MM.1S (cell line): ENCODE results near the gene TUBGCP3.

Experiments used
- DNase-seq: peaks from one replicate; pipeline ENCODE4 v3.0.0-alpha.2; 2015
- H2AFZ ChIP-seq: fragments of 300-600 bp; sonication (generic); 2 replicates; pipeline ENCODE4 v1.6.0; 2016; ENCODE audit warnings: antibody characterized with exemption, low read length
- H3F3A ChIP-seq: fragments of 300-600 bp; sonication (generic); 2 replicates; pipeline ENCODE4 v1.6.1; 2016; ENCODE audit warnings: mild to moderate bottlenecking, antibody characterized with exemption, low read length, moderate library complexity, mixed read lengths; ENCODE audit not compliant: insufficient read depth
- H3K27ac ChIP-seq: fragments of 300-600 bp; sonication (generic); 2 replicates; pipeline ENCODE4 v1.5.1; 2016; ENCODE audit warnings: mild to moderate bottlenecking, low read length
- H3K27me3 ChIP-seq: fragments of 300-600 bp; sonication (generic); replicated peaks from 2 replicates; pipeline ENCODE4 v1.6.0; 2016; ENCODE audit warnings: low read length; ENCODE audit not compliant: insufficient read depth
- H3K36me3 ChIP-seq: fragments of 300-600 bp; sonication (generic); replicated peaks from 2 replicates; pipeline ENCODE4 v1.6.1; 2016; ENCODE audit warnings: mild to moderate bottlenecking, low read length, mixed read lengths; ENCODE audit not compliant: insufficient read depth
- H3K4me1 ChIP-seq: fragments of 300-600 bp; sonication (generic); 2 replicates; pipeline ENCODE4 v1.6.1; 2016; ENCODE audit warnings: low read length, mixed read lengths
- H3K4me2 ChIP-seq: fragments of 300-600 bp; sonication (generic); 2 replicates; pipeline ENCODE4 v1.6.0; 2016; ENCODE audit warnings: low read depth, low read length
- H3K4me3 ChIP-seq: fragments of 300-600 bp; sonication (generic); 2 replicates; pipeline ENCODE4 v1.5.1; 2016; ENCODE audit warnings: low read length, mixed read lengths
- H3K79me2 ChIP-seq: fragments of 300-600 bp; sonication (generic); 2 replicates; pipeline ENCODE4 v1.6.1; 2016; ENCODE audit warnings: mixed run types, low read length, mixed read lengths
- H3K9ac ChIP-seq: fragments of 300-600 bp; sonication (generic); 2 replicates; pipeline ENCODE4 v1.6.1; 2016; ENCODE audit warnings: low read length, mixed read lengths
- H3K9me2 ChIP-seq: fragments of 300-600 bp; sonication (generic); replicated peaks from 2 replicates; pipeline ENCODE4 v1.6.1; 2016; ENCODE audit warnings: mild to moderate bottlenecking, low read length, mixed read lengths; ENCODE audit not compliant: insufficient read depth
- H3K9me3 ChIP-seq: fragments of 300-600 bp; sonication (generic); replicated peaks from 2 replicates; pipeline ENCODE4 v1.6.1; 2016; ENCODE audit warnings: mild to moderate bottlenecking, low read length, mixed read lengths; ENCODE audit not compliant: insufficient read depth
- H4K20me1 ChIP-seq: fragments of 300-600 bp; sonication (generic); 2 replicates; pipeline ENCODE4 v1.6.1; 2016; ENCODE audit warnings: mild to moderate bottlenecking, low read length, moderate library complexity, mixed read lengths; ENCODE audit not compliant: insufficient read depth
- CTCF ChIP-seq: fragments of 300-600 bp; sonication (generic); IDR thresholded peaks from 2 replicates; pipeline ENCODE4 v1.5.1; 2016; ENCODE audit warnings: antibody characterized with exemption, low read length, mixed read lengths
- EZH2 ChIP-seq: fragments of 300-600 bp; sonication (generic); optimal IDR thresholded peaks from 2 replicates; pipeline ENCODE3; 2017; ENCODE audit warnings: low read depth, mild to moderate bottlenecking, antibody characterized with exemption, low read length, mixed read lengths
- EZH2phosphoT487 ChIP-seq: fragments of 300-600 bp; sonication (generic); IDR thresholded peaks from 2 replicates; pipeline ENCODE4 v1.6.1; 2018; ENCODE audit warnings: antibody characterized with exemption, low read length

The TUBGCP3 gene

GRCh38 chr13:112623051-112623711, 35.2 kb upstream of the TUBGCP3 start:
- Histone ChIP-seq H3K4me2 (no peak overlapping the region), H3K9me3 (no peaks in the 10 kb centered on the region), H3K9me2 (no peaks in the 10 kb centered on the region), H3K9ac (no peak overlapping the region), H3K36me3 (no peaks in the 10 kb centered on the region), H3K27me3 (no peaks in the 10 kb centered on the region), H3F3A (no peaks in the 10 kb centered on the region), H2AFZ (no peak overlapping the region), H3K4me3 (no peak overlapping the region), H3K27ac (no peak overlapping the region), H4K20me1 (no peaks in the 10 kb centered on the region), H3K4me1 (peaks cover 4% of the 10 kb centered on the region; the same call in 1 of the 2 replicates), H3K79me2 (no peaks in the 10 kb centered on the region)
- DNase-seq = no peak
- no peak for TF ChIP-seq EZH2phosphoT487
- no peak for TF ChIP-seq EZH2
- no peak for TF ChIP-seq CTCF

- H3K36me3 ChIP-seq = no peaks in the 10 kb centered on the region
- no peak for DNase-seq
- H3K79me2 ChIP-seq = no peaks in the 10 kb centered on the region
- no peaks in the 10 kb centered on the region for H4K20me1 ChIP-seq
- TF ChIP-seq EZH2 (no peak), CTCF (no peak), EZH2phosphoT487 (no peak)
- no peak overlapping the region for H3K27ac ChIP-seq
- H3K27me3 ChIP-seq = no peaks in the 10 kb centered on the region
- H3K4me1 ChIP-seq = peaks cover 4% of the 10 kb centered on the region; the same call in 1 of the 2 replicates
- no peak overlapping the region for H3K4me3 ChIP-seq
- no peaks in the 10 kb centered on the region for H3K9me3 ChIP-seq
- no peaks in the 10 kb centered on the region for H3K9me2 ChIP-seq
- no peak overlapping the region for H2AFZ ChIP-seq
- no peak overlapping the region for H3K9ac ChIP-seq
- no peak overlapping the region for H3K4me2 ChIP-seq
- no peaks in the 10 kb centered on the region for H3F3A ChIP-seq
Measured at GRCh38 chr13:112622375-112622774, 34.4 kb upstream of the TUBGCP3 start.

- DNase-seq = no peak
- H3K27me3 ChIP-seq = peaks cover 7% of the 10 kb centered on the region
Measured at GRCh38 chr13:112619730-112620631, 32.0 kb upstream of the TUBGCP3 start.

More at GRCh38 chr13:112619730-112620631, 32.0 kb upstream of the TUBGCP3 start:
- no peaks in the 10 kb centered on the region for H3K79me2 ChIP-seq
- no peak for TF ChIP-seq CTCF
- no peak overlapping the region for H3K27ac ChIP-seq
- peaks cover 4% of the 10 kb centered on the region; the same call in 1 of the 2 replicates for H3K4me1 ChIP-seq
- no peaks in the 10 kb centered on the region for H4K20me1 ChIP-seq
- no peaks in the 10 kb centered on the region for H3F3A ChIP-seq
- no peak overlapping the region for H3K4me3 ChIP-seq
- H3K9me2 ChIP-seq = no peaks in the 10 kb centered on the region
- no peak overlapping the region for H3K9ac ChIP-seq
- H2AFZ ChIP-seq = no peak overlapping the region
- no peak overlapping the region for H3K4me2 ChIP-seq
- H3K9me3 ChIP-seq = no peaks in the 10 kb centered on the region
- no peaks in the 10 kb centered on the region for H3K36me3 ChIP-seq
